Measurements from ENCODE around the gene NDUFB3.
"Not testable (repeated sequence)": the region's sequence is repeated elsewhere in the genome, so short reads cannot be mapped to it uniquely, and the experiment has no call there.

GRCh38 chr2:201042451-201042850, 29.4 kb upstream of the NDUFB3 start:
- TF ChIP-seq CTCF (optimal IDR thresholded peaks at IDR 0.05 in 1 of 3, IDR thresholded peaks at IDR 0.05 in 1 of 3, conservative IDR thresholded peaks at IDR 0.05 in 1 of 3; ENCODE audit: extremely low read depth in 1 of 3, insufficient read depth in 2 of 3, low read length in 3 of 3); EZH2 (IDR thresholded peaks at IDR 0.05; ENCODE audit: low read length): not testable (repeated sequence)
